Vagina (tissue), 2 donors: ENCODE measurements around the gene ST6GAL1. TPM values are rescaled to one million over a fixed set of nuclear protein-coding genes. Genes with fewer than 3 reads are reported as not detected.

Experiments
- DNase-seq, 2 donors: peaks; one replicate each; pipeline ENCODE4 v3.0.0-alpha.2; 2017; ENCODE audit errors: extremely low spot score in 2 of 2
- H3K27ac ChIP-seq: fragments of 200-600 bp; sonication (generic); one replicate; pipeline ENCODE4 v1.5.1; 2019
- H3K27me3 ChIP-seq: fragments of 200-600 bp; sonication (generic); one replicate; pipeline ENCODE4 v1.5.1; 2019
- H3K36me3 ChIP-seq, 2 donors: fragments of 200-600 bp; sonication (generic); one replicate each; pipeline ENCODE4 v1.5.1; 2017 to 2019
- H3K4me1 ChIP-seq: fragments of 200-600 bp; sonication (generic); one replicate; pipeline ENCODE4 v1.5.1; 2019
- H3K4me3 ChIP-seq, 2 donors: fragments of 200-600 bp; sonication (generic); 1 replicate in 1 of 2; 2 replicates in 1 of 2; pipeline ENCODE4 v1.5.1; 2016 to 2019
- H3K9me3 ChIP-seq: fragments of 200-600 bp; sonication (generic); one replicate; pipeline ENCODE4 v1.5.1; 2019
- POLR2A ChIP-seq, 2 donors: fragments of 450-650 bp; IDR thresholded peaks; one replicate each; pipeline ENCODE4 v1.6.1; 2017; ENCODE audit warnings: antibody characterized with exemption in 2 of 2, mild to moderate bottlenecking in 2 of 2, moderate library complexity in 2 of 2
- POLR2AphosphoS5 ChIP-seq, 2 donors: sonication (generic); formaldehyde crosslinking; IDR thresholded peaks; one replicate each; pipeline ENCODE4 v1.9.0; 2017; ENCODE audit warnings: antibody characterized with exemption in 2 of 2, mild to moderate bottlenecking in 2 of 2, low read depth in 1 of 2; ENCODE audit not compliant: insufficient read depth in 1 of 2
- intact Hi-C: fragments of 100-400 bp; cut with DNase I; formaldehyde crosslinking; loops from one replicate; pipeline ENCODE4 v1.15.1; 2023
- total RNA-seq: library from RNA; depleted of rRNA; stranded (reverse); fragments of >200 nt; gene quantifications from one replicate; pipeline ENCODE4 v1.2.3, GENCODE V29; 2016
- TF ChIP-seq, protein P1 (sequence below), 3 experiments: fragments of 450-650 bp in 2 of 3; fragments of 200-600 bp in 1 of 3; sonication (generic) in 1 of 3; IDR thresholded peaks; one replicate each; pipeline ENCODE4 v1.5.1; 2017 to 2019; ENCODE audit warnings: antibody characterized with exemption in 3 of 3, mild to moderate bottlenecking in 2 of 3, moderate library complexity in 2 of 3

Gene ST6GAL1
- total RNA-seq, 1 donor from 2014 or later: 37.8 TPM

DNA sequence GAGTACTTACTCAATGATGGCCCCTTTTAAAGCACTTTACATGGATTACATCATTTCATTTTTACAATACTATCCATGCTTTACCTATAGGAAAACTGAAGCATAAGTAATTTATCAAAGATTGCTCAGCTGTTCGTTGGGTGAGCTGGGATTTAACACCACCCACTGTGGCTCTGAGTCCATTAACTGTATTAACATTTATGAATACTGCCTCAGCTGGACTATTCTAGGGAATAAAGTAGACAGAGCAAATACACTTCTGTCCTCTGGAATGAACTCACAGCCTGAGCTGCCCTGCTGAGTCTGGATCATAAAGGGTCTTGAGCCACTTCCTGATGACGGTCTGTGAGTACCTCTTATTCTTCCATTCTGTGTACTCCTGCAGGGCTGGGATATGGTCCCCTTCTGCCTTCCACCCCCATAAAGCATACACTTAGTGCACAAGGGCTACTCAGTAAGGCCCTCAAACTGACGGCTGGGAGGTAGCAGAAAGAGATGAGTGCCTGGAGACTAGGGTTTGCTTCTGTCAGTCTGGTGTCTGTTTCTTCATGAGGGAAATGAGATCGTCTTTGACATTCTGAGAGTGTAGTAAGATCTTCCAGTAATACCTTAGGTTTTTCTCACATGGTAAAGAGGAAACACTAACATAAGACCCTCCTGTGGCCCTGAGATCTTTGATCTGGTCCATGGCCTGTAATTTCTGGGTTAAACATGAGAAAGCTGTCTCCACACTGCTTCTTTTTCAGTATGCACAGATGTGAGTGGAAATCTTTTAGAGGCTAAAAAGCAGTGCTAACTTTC lies 12.6 kb upstream of the ST6GAL1 start:
- no peaks in the 10 kb centered on the region for H3K27me3 ChIP-seq
- H3K36me3 ChIP-seq: no peaks in the 10 kb centered on the region
- no peak overlapping the region for H3K27ac ChIP-seq
- intact Hi-C loops: no loop called here
- TF ChIP-seq POLR2A (IDR thresholded peaks at IDR 0.05) (no peak), POLR2AphosphoS5 (IDR thresholded peaks at IDR 0.05; ENCODE audit: insufficient read depth in 1 of 2, low read depth in 1 of 2) (no peak)
- peaks cover 4% of the 10 kb centered on the region for H3K4me1 ChIP-seq
- no peak overlapping the region for H3K4me3 ChIP-seq
- DNase-seq: no peak
- H3K9me3 ChIP-seq: no peaks in the 10 kb centered on the region

DNA sequence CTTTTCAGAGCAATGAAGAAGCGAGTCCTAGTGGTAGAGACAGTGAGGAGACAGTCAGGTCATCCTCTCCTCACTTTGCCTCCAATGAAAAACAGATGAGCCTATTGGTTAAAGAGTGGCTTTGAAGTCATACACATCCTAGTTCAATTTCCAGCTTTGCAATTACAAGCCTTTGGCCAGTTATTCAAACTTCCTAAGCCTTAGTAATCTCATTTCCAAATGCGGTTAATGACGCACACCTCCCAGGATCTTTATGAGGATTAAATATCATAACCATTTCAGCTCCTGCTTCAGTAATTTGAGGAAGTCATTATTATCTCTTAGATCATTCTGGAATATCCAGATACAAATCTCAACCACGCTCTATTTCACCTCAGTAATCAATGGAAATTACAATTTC lies 10.0 kb upstream of the ST6GAL1 start:
- no peak overlapping the region for H3K27ac ChIP-seq
- TF ChIP-seq, protein P1, sequence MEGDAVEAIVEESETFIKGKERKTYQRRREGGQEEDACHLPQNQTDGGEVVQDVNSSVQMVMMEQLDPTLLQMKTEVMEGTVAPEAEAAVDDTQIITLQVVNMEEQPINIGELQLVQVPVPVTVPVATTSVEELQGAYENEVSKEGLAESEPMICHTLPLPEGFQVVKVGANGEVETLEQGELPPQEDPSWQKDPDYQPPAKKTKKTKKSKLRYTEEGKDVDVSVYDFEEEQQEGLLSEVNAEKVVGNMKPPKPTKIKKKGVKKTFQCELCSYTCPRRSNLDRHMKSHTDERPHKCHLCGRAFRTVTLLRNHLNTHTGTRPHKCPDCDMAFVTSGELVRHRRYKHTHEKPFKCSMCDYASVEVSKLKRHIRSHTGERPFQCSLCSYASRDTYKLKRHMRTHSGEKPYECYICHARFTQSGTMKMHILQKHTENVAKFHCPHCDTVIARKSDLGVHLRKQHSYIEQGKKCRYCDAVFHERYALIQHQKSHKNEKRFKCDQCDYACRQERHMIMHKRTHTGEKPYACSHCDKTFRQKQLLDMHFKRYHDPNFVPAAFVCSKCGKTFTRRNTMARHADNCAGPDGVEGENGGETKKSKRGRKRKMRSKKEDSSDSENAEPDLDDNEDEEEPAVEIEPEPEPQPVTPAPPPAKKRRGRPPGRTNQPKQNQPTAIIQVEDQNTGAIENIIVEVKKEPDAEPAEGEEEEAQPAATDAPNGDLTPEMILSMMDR (IDR thresholded peaks at IDR 0.05): no peak
- TF ChIP-seq POLR2AphosphoS5 (IDR thresholded peaks at IDR 0.05; ENCODE audit: insufficient read depth in 1 of 2, low read depth in 1 of 2): no peak
- TF ChIP-seq POLR2A (IDR thresholded peaks at IDR 0.05): no peak
- H3K4me3 ChIP-seq: no peak overlapping the region
- no peaks in the 10 kb centered on the region for H3K9me3 ChIP-seq
- peaks cover 4% of the 10 kb centered on the region for H3K4me1 ChIP-seq
- intact Hi-C loops: no loop called here
- no peaks in the 10 kb centered on the region for H3K36me3 ChIP-seq
- no peaks in the 10 kb centered on the region for H3K27me3 ChIP-seq
- no peak for DNase-seq

DNA sequence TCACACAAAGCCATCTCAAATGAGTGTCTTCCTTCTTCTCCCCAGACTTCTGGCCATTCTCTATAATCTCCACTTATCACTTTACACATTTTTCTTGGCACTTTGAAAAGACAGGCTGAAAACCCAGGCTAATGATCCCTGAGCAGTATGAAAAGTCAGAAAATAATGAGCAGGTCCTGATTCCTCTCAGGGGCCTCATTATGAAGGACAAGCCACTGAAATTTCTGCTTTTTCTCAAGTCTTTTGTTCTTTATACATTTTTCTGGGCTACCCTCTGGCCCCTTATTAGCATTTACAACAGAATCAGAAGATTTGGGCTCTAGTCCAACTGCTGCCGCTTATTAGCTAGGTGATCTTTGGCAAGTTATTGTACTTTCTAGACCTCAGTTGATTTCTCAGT lies 9.5 kb upstream of the ST6GAL1 start:
- intact Hi-C loops: no loop called here

DNA sequence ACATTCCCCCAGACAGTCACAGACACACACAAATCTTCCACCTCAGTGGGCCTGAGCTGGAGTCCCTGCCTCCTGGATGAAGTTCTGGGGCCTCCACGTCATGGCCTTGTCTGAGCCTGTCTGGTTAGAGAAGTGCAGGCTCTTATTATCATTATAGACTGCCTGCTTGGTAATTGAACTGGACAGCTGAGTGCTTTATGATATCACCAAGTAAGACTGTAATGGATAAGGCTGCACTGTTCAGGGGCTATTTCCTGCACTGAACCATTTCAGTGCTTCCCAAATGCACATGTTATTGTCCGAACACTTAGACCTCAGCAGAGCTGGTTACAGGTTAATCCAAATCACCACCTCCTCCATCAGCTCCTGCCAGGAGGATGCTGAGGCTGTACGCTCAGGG lies 8.7 kb upstream of the ST6GAL1 start:
- Histone ChIP-seq H3K36me3 (no peaks in the 10 kb centered on the region), H3K4me1 (peaks cover under 1% of the 10 kb centered on the region), H3K27me3 (no peaks in the 10 kb centered on the region), H3K9me3 (no peaks in the 10 kb centered on the region), H3K4me3 (no peak overlapping the region), H3K27ac (no peak overlapping the region)
- DNase-seq: no peak
- TF ChIP-seq POLR2A (IDR thresholded peaks at IDR 0.05) (no peak), POLR2AphosphoS5 (IDR thresholded peaks at IDR 0.05; ENCODE audit: insufficient read depth in 1 of 2, low read depth in 1 of 2) (no peak)
- TF ChIP-seq, protein P1 (IDR thresholded peaks at IDR 0.05): no peak
- intact Hi-C loops: no loop called here

More for the DNA sequence above, 9.5 kb upstream of the ST6GAL1 start:
- TF ChIP-seq, protein P1 (IDR thresholded peaks at IDR 0.05): no peak
- no peak for TF ChIP-seq POLR2A (IDR thresholded peaks at IDR 0.05)
- no peak for TF ChIP-seq POLR2AphosphoS5 (IDR thresholded peaks at IDR 0.05; ENCODE audit: insufficient read depth in 1 of 2, low read depth in 1 of 2)
- H3K36me3 ChIP-seq: no peaks in the 10 kb centered on the region
- peaks cover 4% of the 10 kb centered on the region for H3K4me1 ChIP-seq
- DNase-seq: no peak
- no peak overlapping the region for H3K4me3 ChIP-seq
- no peaks in the 10 kb centered on the region for H3K27me3 ChIP-seq
- H3K27ac ChIP-seq: no peak overlapping the region
- no peaks in the 10 kb centered on the region for H3K9me3 ChIP-seq

DNA sequence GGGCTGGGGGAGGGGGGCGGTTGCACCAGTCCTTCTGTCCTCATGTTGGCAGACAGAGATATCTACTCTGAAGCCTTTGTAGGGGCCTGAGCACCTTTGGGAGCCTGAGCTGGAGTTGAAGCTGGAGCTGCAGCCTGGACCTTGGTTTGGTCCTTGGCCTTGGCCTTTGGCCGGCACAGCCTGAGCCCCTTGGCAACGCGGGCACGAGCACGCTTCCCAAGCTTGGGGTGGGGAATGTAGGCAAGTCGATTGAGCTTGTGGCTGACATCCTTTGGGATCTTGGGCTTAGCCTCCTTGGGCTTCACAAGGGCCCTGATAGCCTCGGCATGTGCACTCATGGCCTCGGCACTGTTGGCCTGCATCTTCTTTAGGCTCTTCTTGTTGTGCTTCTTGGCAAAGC lies 8.1 kb upstream of the ST6GAL1 start:
- no peak for DNase-seq
- H3K27ac ChIP-seq: no peak overlapping the region
- no peaks in the 10 kb centered on the region for H3K9me3 ChIP-seq
- no peak for TF ChIP-seq POLR2A (IDR thresholded peaks at IDR 0.05)
- TF ChIP-seq, protein P1 (IDR thresholded peaks at IDR 0.05): no peak
- TF ChIP-seq POLR2AphosphoS5 (IDR thresholded peaks at IDR 0.05; ENCODE audit: insufficient read depth in 1 of 2, low read depth in 1 of 2): no peak
- intact Hi-C loops: no loop called here
- H3K36me3 ChIP-seq: no peaks in the 10 kb centered on the region
- no peaks in the 10 kb centered on the region for H3K27me3 ChIP-seq
- H3K4me1 ChIP-seq: no peaks in the 10 kb centered on the region
- no peak overlapping the region for H3K4me3 ChIP-seq
